ENCODE results near the gene TNS4.

TNS4 gene

GRCh38 chr17:40496634-40497420, 4.6 kb downstream of the TNS4 start:
- DNase-seq (ENCODE audit: insufficient read length, low spot score) (no peak), FAIRE-seq (no peak)

- no peak for DNase-seq (ENCODE audit: insufficient read length, low spot score)
- FAIRE-seq = no peak
Measured at GRCh38 chr17:40496170-40496569, 5.3 kb downstream of the TNS4 start.

- no peak for FAIRE-seq
Measured at GRCh38 chr17:40495140-40495539, 6.3 kb downstream of the TNS4 start.

GRCh38 chr17:40493697-40494096, 7.7 kb downstream of the TNS4 start:
- peak; percentile 68 for FAIRE-seq

More at GRCh38 chr17:40495140-40495539, 6.3 kb downstream of the TNS4 start:
- DNase-seq (ENCODE audit: insufficient read length, low spot score) = no peak

GRCh38 chr17:40491486-40491885, 9.9 kb downstream of the TNS4 start:
- no peak for DNase-seq (ENCODE audit: insufficient read length, low spot score)
- no peak for FAIRE-seq

More at GRCh38 chr17:40493697-40494096, 7.7 kb downstream of the TNS4 start:
- no peak for DNase-seq (ENCODE audit: insufficient read length, low spot score)

- FAIRE-seq (no peak), DNase-seq (ENCODE audit: insufficient read length, low spot score) (no peak)
Measured at GRCh38 chr17:40490982-40491381, 10.4 kb downstream of the TNS4 start.

GRCh38 chr17:40490289-40490853, 11.1 kb downstream of the TNS4 start:
- no peak for DNase-seq (ENCODE audit: insufficient read length, low spot score)
- FAIRE-seq = peak; percentile 84

GRCh38 chr17:40487371-40488020, 13.9 kb downstream of the TNS4 start:
- no peak for DNase-seq (ENCODE audit: insufficient read length, low spot score)
- peak; percentile 74 for FAIRE-seq

- DNase-seq (ENCODE audit: insufficient read length, low spot score) (no peak), FAIRE-seq (peak; percentile 46)
Measured at GRCh38 chr17:40486522-40487370, 14.7 kb downstream of the TNS4 start.

GRCh38 chr17:40485851-40486521, 15.4 kb downstream of the TNS4 start:
- peak; percentile 98 for FAIRE-seq
- DNase-seq (ENCODE audit: insufficient read length, low spot score) = peak; percentile 98

- peak; percentile 66 for FAIRE-seq
- no peak for DNase-seq (ENCODE audit: insufficient read length, low spot score)
Measured at GRCh38 chr17:40484973-40485530, 16.4 kb downstream of the TNS4 start.

GRCh38 chr17:40484285-40484972, 17.0 kb downstream of the TNS4 start:
- FAIRE-seq (no peak), DNase-seq (ENCODE audit: insufficient read length, low spot score) (no peak)

- FAIRE-seq (peak; percentile 72), DNase-seq (ENCODE audit: insufficient read length, low spot score) (no peak)
Measured at GRCh38 chr17:40483679-40484078, 17.7 kb downstream of the TNS4 start.

GRCh38 chr17:40482722-40483121, 18.7 kb downstream of the TNS4 start:
- FAIRE-seq = no peak
- no peak for DNase-seq (ENCODE audit: insufficient read length, low spot score)

- FAIRE-seq (no peak), DNase-seq (ENCODE audit: insufficient read length, low spot score) (no peak)
Measured at GRCh38 chr17:40481106-40481505, 20.3 kb downstream of the TNS4 start.

GRCh38 chr17:40480501-40481003, 20.9 kb downstream of the TNS4 start:
- DNase-seq (ENCODE audit: insufficient read length, low spot score) = no peak
- peak; percentile 55 for FAIRE-seq

- FAIRE-seq (peak; percentile 79), DNase-seq (ENCODE audit: insufficient read length, low spot score) (no peak)
Measured at GRCh38 chr17:40479754-40480480, 21.5 kb downstream of the TNS4 start.

- no peak for FAIRE-seq
Measured at GRCh38 chr17:40478486-40478885, 22.9 kb downstream of the TNS4 start.

GRCh38 chr17:40477796-40478195, 23.6 kb downstream of the TNS4 start:
- FAIRE-seq (no peak), DNase-seq (ENCODE audit: insufficient read length, low spot score) (no peak)

More at GRCh38 chr17:40478486-40478885, 22.9 kb downstream of the TNS4 start:
- DNase-seq (ENCODE audit: insufficient read length, low spot score) = no peak

All from HTR-8/SVneo (cell line).